Measurements from ENCODE around the gene SLC4A4.

The SLC4A4 gene

GRCh38 chr4:71607780-71608677 lies 269.2 kb downstream of the SLC4A4 start:
- DNase-seq: no peak

- DNase-seq: no peak
Measured at GRCh38 chr4:71608678-71609071, 269.9 kb downstream of the SLC4A4 start.

- DNase-seq: no peak
Measured at GRCh38 chr4:71609167-71609566, 270.3 kb downstream of the SLC4A4 start.

GRCh38 chr4:71609651-71610050 lies 270.8 kb downstream of the SLC4A4 start:
- no peak for DNase-seq

GRCh38 chr4:71614621-71615020 lies 275.8 kb downstream of the SLC4A4 start:
- DNase-seq: no peak

GRCh38 chr4:71616168-71616811 lies 277.5 kb downstream of the SLC4A4 start:
- DNase-seq: no peak
